ENCODE results near the gene UBE2H.
A peak's percentile ranks its signal among the peaks of the same experiment; 100 is the strongest.
"Not testable (repeated sequence)": the region's sequence is repeated elsewhere in the genome, so short reads cannot be mapped to it uniquely, and the experiment has no call there.

UBE2H gene

GRCh38 chr7:129898007-129898406, 54.8 kb downstream of the UBE2H start:
- no peak overlapping the region for H3K9ac ChIP-seq (ENCODE audit: insufficient read length)
- H3K9me3 ChIP-seq (ENCODE audit: low read depth, low read length) = no peaks in the 10 kb centered on the region
- H3K4me3 ChIP-seq = no peak overlapping the region
- no peak for DNase-seq (ENCODE audit: low read depth, low spot score)
- no peak overlapping the region for H3K27ac ChIP-seq
- no peaks in the 10 kb centered on the region; the same call in 1 of the 2 replicates for H3K36me3 ChIP-seq (ENCODE audit: insufficient read depth, low read length)
- no peak for TF ChIP-seq FOXP2 (optimal IDR thresholded peaks at IDR 0.05; ENCODE audit: control extremely low read depth, extremely low read length, insufficient read depth)
- no peak for TF ChIP-seq POLR2AphosphoS5 (IDR thresholded peaks at IDR 0.05; ENCODE audit: borderline replicate concordance, low read depth, low read length)
- TF ChIP-seq EZH2 (IDR thresholded peaks at IDR 0.05) = no peak

- H3K27ac ChIP-seq = no peak overlapping the region
- no peaks in the 10 kb centered on the region for H3K9me3 ChIP-seq (ENCODE audit: low read depth, low read length)
- H3K9ac ChIP-seq (ENCODE audit: insufficient read length) = no peak overlapping the region
- DNase-seq (ENCODE audit: low read depth, low spot score) = no peak
- TF ChIP-seq POLR2AphosphoS5 (IDR thresholded peaks at IDR 0.05; ENCODE audit: borderline replicate concordance, low read depth, low read length) = no peak
- no peak for TF ChIP-seq EZH2 (IDR thresholded peaks at IDR 0.05)
- TF ChIP-seq FOXP2 (optimal IDR thresholded peaks at IDR 0.05; ENCODE audit: control extremely low read depth, extremely low read length, insufficient read depth) = no peak
- H3K4me3 ChIP-seq = no peak overlapping the region
- H3K36me3 ChIP-seq (ENCODE audit: insufficient read depth, low read length) = no peaks in the 10 kb centered on the region; the same call in 1 of the 2 replicates
Measured at GRCh38 chr7:129896568-129897382, 56.0 kb downstream of the UBE2H start.

GRCh38 chr7:129894184-129894583, 58.6 kb downstream of the UBE2H start:
- not testable (repeated sequence) for H3K27ac ChIP-seq; H3K4me3 ChIP-seq; H3K36me3 ChIP-seq (ENCODE audit: insufficient read depth, low read length); DNase-seq (ENCODE audit: low read depth, low spot score); H3K9me3 ChIP-seq (ENCODE audit: low read depth, low read length); H3K9ac ChIP-seq (ENCODE audit: insufficient read length)

GRCh38 chr7:129890090-129890489, 62.7 kb downstream of the UBE2H start:
- TF ChIP-seq POLR2AphosphoS5 (IDR thresholded peaks at IDR 0.05; ENCODE audit: borderline replicate concordance, low read depth, low read length) (no peak), EZH2 (IDR thresholded peaks at IDR 0.05) (no peak), FOXP2 (optimal IDR thresholded peaks at IDR 0.05; ENCODE audit: control extremely low read depth, extremely low read length, insufficient read depth) (no peak)
- no peaks in the 10 kb centered on the region for H3K36me3 ChIP-seq (ENCODE audit: insufficient read depth, low read length)
- no peak overlapping the region for H3K4me3 ChIP-seq
- no peaks in the 10 kb centered on the region for H3K9me3 ChIP-seq (ENCODE audit: low read depth, low read length)
- no peak overlapping the region for H3K27ac ChIP-seq
- no peak for DNase-seq (ENCODE audit: low read depth, low spot score)
- H3K9ac ChIP-seq (ENCODE audit: insufficient read length) = no peak overlapping the region

- TF ChIP-seq EZH2 (IDR thresholded peaks at IDR 0.05) (no peak), POLR2AphosphoS5 (IDR thresholded peaks at IDR 0.05; ENCODE audit: borderline replicate concordance, low read depth, low read length) (no peak), FOXP2 (optimal IDR thresholded peaks at IDR 0.05; ENCODE audit: control extremely low read depth, extremely low read length, insufficient read depth) (no peak)
- no peak for DNase-seq (ENCODE audit: low read depth, low spot score)
Measured at GRCh38 chr7:129889133-129889844, 63.5 kb downstream of the UBE2H start.

GRCh38 chr7:129887865-129888264, 64.9 kb downstream of the UBE2H start:
- no peak overlapping the region for H3K4me3 ChIP-seq
- H3K27ac ChIP-seq = no peak overlapping the region
- H3K36me3 ChIP-seq (ENCODE audit: insufficient read depth, low read length) = no peaks in the 10 kb centered on the region
- no peak overlapping the region for H3K9ac ChIP-seq (ENCODE audit: insufficient read length)
- H3K9me3 ChIP-seq (ENCODE audit: low read depth, low read length) = no peaks in the 10 kb centered on the region
- TF ChIP-seq POLR2AphosphoS5 (IDR thresholded peaks at IDR 0.05; ENCODE audit: borderline replicate concordance, low read depth, low read length) = no peak
- no peak for TF ChIP-seq EZH2 (IDR thresholded peaks at IDR 0.05)
- TF ChIP-seq FOXP2 (optimal IDR thresholded peaks at IDR 0.05; ENCODE audit: control extremely low read depth, extremely low read length, insufficient read depth) = no peak
- DNase-seq (ENCODE audit: low read depth, low spot score) = no peak

More at GRCh38 chr7:129889133-129889844, 63.5 kb downstream of the UBE2H start:
- Histone ChIP-seq H3K4me3 (no peak overlapping the region), H3K27ac (peak overlapping the region; percentile 66; the same call in 1 of the 2 replicates), H3K36me3 (ENCODE audit: insufficient read depth, low read length) (no peaks in the 10 kb centered on the region), H3K9ac (ENCODE audit: insufficient read length) (peak overlapping the region; percentile 29), H3K9me3 (ENCODE audit: low read depth, low read length) (no peaks in the 10 kb centered on the region)

GRCh38 chr7:129886818-129887186, 66.0 kb downstream of the UBE2H start:
- no peak overlapping the region for H3K27ac ChIP-seq
- TF ChIP-seq POLR2AphosphoS5 (IDR thresholded peaks at IDR 0.05; ENCODE audit: borderline replicate concordance, low read depth, low read length) = no peak
- no peak for TF ChIP-seq EZH2 (IDR thresholded peaks at IDR 0.05)
- TF ChIP-seq FOXP2 (optimal IDR thresholded peaks at IDR 0.05; ENCODE audit: control extremely low read depth, extremely low read length, insufficient read depth) = no peak
- no peak for DNase-seq (ENCODE audit: low read depth, low spot score)
- H3K36me3 ChIP-seq (ENCODE audit: insufficient read depth, low read length) = no peaks in the 10 kb centered on the region
- H3K4me3 ChIP-seq = no peak overlapping the region
- H3K9me3 ChIP-seq (ENCODE audit: low read depth, low read length) = no peaks in the 10 kb centered on the region
- H3K9ac ChIP-seq (ENCODE audit: insufficient read length) = no peak overlapping the region

GRCh38 chr7:129886167-129886817, 66.5 kb downstream of the UBE2H start:
- Histone ChIP-seq H3K9me3 (ENCODE audit: low read depth, low read length) (no peaks in the 10 kb centered on the region), H3K36me3 (ENCODE audit: insufficient read depth, low read length) (no peaks in the 10 kb centered on the region), H3K9ac (ENCODE audit: insufficient read length) (no peak overlapping the region), H3K27ac (no peak overlapping the region), H3K4me3 (no peak overlapping the region)
- DNase-seq (ENCODE audit: low read depth, low spot score) = no peak
- no peak for TF ChIP-seq FOXP2 (optimal IDR thresholded peaks at IDR 0.05; ENCODE audit: control extremely low read depth, extremely low read length, insufficient read depth)
- no peak for TF ChIP-seq EZH2 (IDR thresholded peaks at IDR 0.05)
- no peak for TF ChIP-seq POLR2AphosphoS5 (IDR thresholded peaks at IDR 0.05; ENCODE audit: borderline replicate concordance, low read depth, low read length)
